ENCODE data around the gene IFIT1.

GRCh38 chr10:89403043-89403442 is 10.6 kb downstream of the IFIT1 start:
- TF ChIP-seq CTCF (IDR thresholded peaks at IDR 0.05; ENCODE audit: poor library complexity): no peak
- TF ChIP-seq EZH2phosphoT487 (IDR thresholded peaks at IDR 0.05; ENCODE audit: low read depth, severe bottlenecking, unreplicated experiment): no peak
- TF ChIP-seq EZH2 (IDR thresholded peaks at IDR 0.05; ENCODE audit: borderline replicate concordance): no peak

Data from hepatocyte (in vitro differentiated cells).